WTC11 (cell line): Measurements from ENCODE around the gene NCMAP. TPM values are rescaled to one million over a fixed set of nuclear protein-coding genes. Genes with fewer than 3 reads are reported as not detected.
"Not testable (repeated sequence)": the region's sequence is repeated elsewhere in the genome, so short reads cannot be mapped to it uniquely, and the experiment has no call there.

ENCODE experiments used
- ATAC-seq: fragments of 200-7000 bp; cut with Tn5 transposase; 2 replicates; pipeline ENCODE4 v1.10.0; 2021; ENCODE audit warnings: mild to moderate bottlenecking, moderate library complexity
- CTCF ChIA-PET: fragments of 300-600 bp; sonication (Branson Sonifier 250); formaldehyde crosslinking; loops from one replicate; lab custom pipeline; 2021; ENCODE audit warnings: antibody characterized with exemption; lab: Charles Lee
- POLR2A ChIA-PET: fragments of 350-600 bp; sonication (Branson Sonifier 250); formaldehyde crosslinking; loops from one replicate; lab custom pipeline; 2021; ENCODE audit warnings: antibody characterized with exemption; lab: Charles Lee
- DNase-seq: peaks from one replicate; pipeline ENCODE4 v3.0.0; 2021; ENCODE audit warnings: low spot score
- H3K27ac Mint-ChIP-seq: 2 replicates; pipeline ENCODE4 v1.8.0; 2021; ENCODE audit warnings: mixed read lengths
- H3K27me3 Mint-ChIP-seq: 2 replicates; pipeline ENCODE4 v1.8.0; 2021; ENCODE audit warnings: low read depth, mild to moderate bottlenecking, moderate library complexity, mixed read lengths
- H3K36me3 Mint-ChIP-seq: 2 replicates; pipeline ENCODE4 v1.8.0; 2021; ENCODE audit warnings: mixed read lengths
- H3K4me1 Mint-ChIP-seq: 2 replicates; pipeline ENCODE4 v1.8.0; 2022; ENCODE audit warnings: mixed read lengths
- H3K4me3 Mint-ChIP-seq: 2 replicates; pipeline ENCODE4 v1.8.0; 2021; ENCODE audit warnings: mild to moderate bottlenecking, moderate library complexity, mixed read lengths
- H3K9me3 Mint-ChIP-seq: 2 replicates; pipeline ENCODE4 v1.8.0; 2021; ENCODE audit warnings: mixed read lengths
- ATF1 ChIP-seq: sonication (generic); formaldehyde crosslinking; IDR thresholded peaks from 2 replicates; pipeline ENCODE4 v1.8.1; 2023; ENCODE audit warnings: mild to moderate bottlenecking, moderate library complexity, missing genetic modification reagents
- CREM ChIP-seq: sonication (generic); formaldehyde crosslinking; IDR thresholded peaks from 2 replicates; pipeline ENCODE4 v1.8.1; 2022; ENCODE audit warnings: mild to moderate bottlenecking, missing genetic modification reagents, moderate library complexity
- E2F1 ChIP-seq: sonication (generic); formaldehyde crosslinking; IDR thresholded peaks from 2 replicates; pipeline ENCODE4 v1.8.0; 2022; ENCODE audit warnings: mild to moderate bottlenecking, missing genetic modification reagents
- EMX1 ChIP-seq: fragments of 250-450 bp; sonication (Bioruptor Pico); IDR thresholded peaks from 2 replicates; pipeline ENCODE4 v1.8.0; 2021; ENCODE audit warnings: mild to moderate bottlenecking
- ETV6 ChIP-seq: sonication (generic); formaldehyde crosslinking; IDR thresholded peaks from 2 replicates; pipeline ENCODE4 v1.8.1; 2022; ENCODE audit warnings: mild to moderate bottlenecking, missing genetic modification reagents
- GRHL2 ChIP-seq: fragments of 250-450 bp; sonication (Bioruptor Pico); IDR thresholded peaks from 2 replicates; pipeline ENCODE4 v1.8.0; 2022; ENCODE audit warnings: mild to moderate bottlenecking, moderate library complexity; ENCODE audit not compliant: insufficient replicate concordance, severe bottlenecking
- MLX ChIP-seq: sonication (generic); formaldehyde crosslinking; IDR thresholded peaks from 2 replicates; pipeline ENCODE4 v1.8.1; 2023; ENCODE audit warnings: mild to moderate bottlenecking, missing genetic modification reagents, moderate library complexity
- RORB ChIP-seq: fragments of 250-450 bp; sonication (Bioruptor Pico); IDR thresholded peaks from 2 replicates; pipeline ENCODE4 v1.9.0; 2021; ENCODE audit warnings: mild to moderate bottlenecking
- SMAD3 ChIP-seq: sonication (generic); formaldehyde crosslinking; IDR thresholded peaks from 2 replicates; pipeline ENCODE4 v1.8.0; 2022; ENCODE audit warnings: missing genetic modification reagents, mild to moderate bottlenecking, borderline replicate concordance
- SMAD4 ChIP-seq: sonication (generic); formaldehyde crosslinking; IDR thresholded peaks from 2 replicates; pipeline ENCODE4 v1.8.0; 2022; ENCODE audit warnings: mild to moderate bottlenecking, missing genetic modification reagents
- ZBTB43 ChIP-seq: sonication (generic); formaldehyde crosslinking; IDR thresholded peaks from 2 replicates; pipeline ENCODE4 v1.8.1; 2023; ENCODE audit warnings: mild to moderate bottlenecking, missing genetic modification reagents
- ZNF121 ChIP-seq: sonication (generic); formaldehyde crosslinking; IDR thresholded peaks from 2 replicates; pipeline ENCODE4 v1.8.0; 2023; ENCODE audit warnings: missing genetic modification reagents
- ZNF317 ChIP-seq: sonication (generic); formaldehyde crosslinking; IDR thresholded peaks from 2 replicates; pipeline ENCODE4 v1.8.1; 2023; ENCODE audit warnings: low read depth, mild to moderate bottlenecking, moderate library complexity, missing genetic modification reagents, borderline replicate concordance
- total RNA-seq: library from RNA; stranded (reverse); gene quantifications from 3 replicates; pipeline ENCODE4 v1.2.3, GENCODE V29; 2021
- TF ChIP-seq, protein P1 (sequence below): fragments of 250-450 bp; sonication (Bioruptor Pico); IDR thresholded peaks from 2 replicates; pipeline ENCODE4 v1.9.0; 2021; ENCODE audit warnings: mild to moderate bottlenecking
- TF ChIP-seq, protein P2 (sequence below): sonication (generic); formaldehyde crosslinking; IDR thresholded peaks from 2 replicates; pipeline ENCODE4 v1.8.0; 2022; ENCODE audit warnings: missing genetic modification reagents
- TF ChIP-seq, protein P3 (sequence below): fragments of 250-450 bp; sonication (Bioruptor Pico); IDR thresholded peaks from 2 replicates; pipeline ENCODE4 v2.1.2; 2022; ENCODE audit warnings: mild to moderate bottlenecking, moderate library complexity

The NCMAP gene
- total RNA-seq, 1 experiment from 2014 or later, result 0.26 TPM

GRCh38 chr1:24514946-24515345 lies 40.9 kb upstream of the NCMAP start (continued):
- no peak for TF ChIP-seq SMAD3 (CRISPR knock-in tag)
- TF ChIP-seq ATF1 (CRISPR knock-in tag), result no peak
- no peak for TF ChIP-seq CREM
- TF ChIP-seq E2F1 (CRISPR knock-in tag), result no peak
- TF ChIP-seq ETV6, result no peak
- no peak for TF ChIP-seq ZNF317 (CRISPR knock-in tag)
- TF ChIP-seq GRHL2 (CRISPR knock-in tag), result no peak
- no peak for TF ChIP-seq EMX1 (CRISPR knock-in tag)
- no peak for TF ChIP-seq RORB (CRISPR knock-in tag)
- TF ChIP-seq, protein P1, sequence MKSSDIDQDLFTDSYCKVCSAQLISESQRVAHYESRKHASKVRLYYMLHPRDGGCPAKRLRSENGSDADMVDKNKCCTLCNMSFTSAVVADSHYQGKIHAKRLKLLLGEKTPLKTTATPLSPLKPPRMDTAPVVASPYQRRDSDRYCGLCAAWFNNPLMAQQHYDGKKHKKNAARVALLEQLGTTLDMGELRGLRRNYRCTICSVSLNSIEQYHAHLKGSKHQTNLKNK (CRISPR knock-in tag), result no peak
- TF ChIP-seq SMAD4 (CRISPR knock-in tag), result no peak
- TF ChIP-seq, protein P2, sequence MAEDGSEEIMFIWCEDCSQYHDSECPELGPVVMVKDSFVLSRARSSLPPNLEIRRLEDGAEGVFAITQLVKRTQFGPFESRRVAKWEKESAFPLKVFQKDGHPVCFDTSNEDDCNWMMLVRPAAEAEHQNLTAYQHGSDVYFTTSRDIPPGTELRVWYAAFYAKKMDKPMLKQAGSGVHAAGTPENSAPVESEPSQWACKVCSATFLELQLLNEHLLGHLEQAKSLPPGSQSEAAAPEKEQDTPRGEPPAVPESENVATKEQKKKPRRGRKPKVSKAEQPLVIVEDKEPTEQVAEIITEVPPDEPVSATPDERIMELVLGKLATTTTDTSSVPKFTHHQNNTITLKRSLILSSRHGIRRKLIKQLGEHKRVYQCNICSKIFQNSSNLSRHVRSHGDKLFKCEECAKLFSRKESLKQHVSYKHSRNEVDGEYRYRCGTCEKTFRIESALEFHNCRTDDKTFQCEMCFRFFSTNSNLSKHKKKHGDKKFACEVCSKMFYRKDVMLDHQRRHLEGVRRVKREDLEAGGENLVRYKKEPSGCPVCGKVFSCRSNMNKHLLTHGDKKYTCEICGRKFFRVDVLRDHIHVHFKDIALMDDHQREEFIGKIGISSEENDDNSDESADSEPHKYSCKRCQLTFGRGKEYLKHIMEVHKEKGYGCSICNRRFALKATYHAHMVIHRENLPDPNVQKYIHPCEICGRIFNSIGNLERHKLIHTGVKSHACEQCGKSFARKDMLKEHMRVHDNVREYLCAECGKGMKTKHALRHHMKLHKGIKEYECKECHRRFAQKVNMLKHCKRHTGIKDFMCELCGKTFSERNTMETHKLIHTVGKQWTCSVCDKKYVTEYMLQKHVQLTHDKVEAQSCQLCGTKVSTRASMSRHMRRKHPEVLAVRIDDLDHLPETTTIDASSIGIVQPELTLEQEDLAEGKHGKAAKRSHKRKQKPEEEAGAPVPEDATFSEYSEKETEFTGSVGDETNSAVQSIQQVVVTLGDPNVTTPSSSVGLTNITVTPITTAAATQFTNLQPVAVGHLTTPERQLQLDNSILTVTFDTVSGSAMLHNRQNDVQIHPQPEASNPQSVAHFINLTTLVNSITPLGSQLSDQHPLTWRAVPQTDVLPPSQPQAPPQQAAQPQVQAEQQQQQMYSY, result no peak

GRCh38 chr1:24515671-24516209 lies 40.1 kb upstream of the NCMAP start:
- not testable (repeated sequence) for H3K27me3 Mint-ChIP-seq, H3K9me3 Mint-ChIP-seq, DNase-seq, ATAC-seq, H3K4me1 Mint-ChIP-seq, H3K4me3 Mint-ChIP-seq, H3K36me3 Mint-ChIP-seq
- peak overlapping the region; percentile 58; the same call in 1 of the 2 replicates for H3K27ac Mint-ChIP-seq
- POLR2A ChIA-PET, result interaction anchor here (0.6 kb wide), 2 partner anchors 315 to 1171 kb away, joined by 3 to 5 read pairs; partner anchors contain the start of gene HNRNPR
- CTCF ChIA-PET, result interaction anchor here (1.0 to 2.1 kb wide), 5 partner anchors 11 to 100 kb away, joined by 3 to 9 read pairs (median 6); partner anchors contain the start of gene NIPAL3
- TF ChIP-seq ZNF121 (CRISPR knock-in tag), result 0 out of 2 replicates have a peak, but pooled peaks have one; percentile 17

DNA sequence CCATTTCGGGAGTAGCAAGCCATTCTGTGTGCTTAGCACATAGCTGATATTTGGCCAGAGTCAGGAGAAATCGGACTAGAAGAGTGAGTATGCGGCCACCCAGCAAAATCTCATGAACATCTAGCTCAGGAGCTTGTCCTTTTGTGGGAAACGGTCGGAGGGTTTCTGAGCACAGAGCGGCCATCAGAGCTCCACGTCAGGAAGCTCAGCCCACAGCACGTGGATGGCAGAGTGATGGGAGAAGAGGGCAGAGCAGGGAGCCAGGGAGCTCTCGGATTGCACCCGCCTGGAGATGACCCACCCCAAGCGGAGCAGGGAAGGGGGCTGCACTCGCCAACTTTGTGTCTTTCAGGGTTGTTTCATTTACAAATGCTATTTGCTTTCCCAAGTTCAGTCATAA lies 39.4 kb upstream of the NCMAP start:
- no peak for ATAC-seq
- no peak for TF ChIP-seq ZNF317 (CRISPR knock-in tag)
- Mint-ChIP-seq H3K9me3 (peaks cover 5% of the 10 kb centered on the region), H3K4me3 (no peak overlapping the region), H3K27ac (peak overlapping the region; percentile 87), H3K4me1 (0 out of 2 replicates have a peak, but pooled peaks cover 4% of the 10 kb centered on the region), H3K27me3 (no peaks in the 10 kb centered on the region), H3K36me3 (peaks cover 8% of the 10 kb centered on the region; the same call in 1 of the 2 replicates)
- DNase-seq, result no peak
- CTCF ChIA-PET, result interaction anchor here (1.0 to 2.1 kb wide), 5 partner anchors 10 to 101 kb away, joined by 3 to 9 read pairs (median 6); partner anchors contain the start of gene NIPAL3
- POLR2A ChIA-PET, result no interaction called here

DNA sequence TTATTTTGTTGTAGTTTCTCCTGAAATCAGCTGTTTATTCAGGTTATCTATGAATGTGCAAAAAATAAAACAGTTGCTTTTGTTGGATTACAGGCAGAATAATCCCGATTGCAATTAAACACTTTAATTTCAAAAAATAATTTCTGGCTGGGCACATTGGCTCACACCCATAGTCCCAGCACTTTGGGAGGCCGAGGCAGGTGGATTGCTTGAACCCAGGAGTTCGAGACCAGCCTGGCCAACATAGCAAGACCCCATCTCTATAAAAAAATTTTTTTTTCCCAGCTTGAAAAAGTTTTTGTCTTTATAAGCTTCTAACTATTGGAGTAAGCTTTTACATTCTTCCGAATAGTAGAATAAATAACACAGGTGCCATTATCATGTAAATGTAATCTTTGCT lies 38.0 kb upstream of the NCMAP start:
- ATAC-seq (no peak), DNase-seq (no peak)
- no peaks in the 10 kb centered on the region for H3K27me3 Mint-ChIP-seq
- no peak overlapping the region for H3K4me3 Mint-ChIP-seq
- H3K9me3 Mint-ChIP-seq, result peaks cover 5% of the 10 kb centered on the region
- TF ChIP-seq ZBTB43 (CRISPR knock-in tag) (no peak), MLX (CRISPR knock-in tag) (no peak)
- TF ChIP-seq, protein P3, sequence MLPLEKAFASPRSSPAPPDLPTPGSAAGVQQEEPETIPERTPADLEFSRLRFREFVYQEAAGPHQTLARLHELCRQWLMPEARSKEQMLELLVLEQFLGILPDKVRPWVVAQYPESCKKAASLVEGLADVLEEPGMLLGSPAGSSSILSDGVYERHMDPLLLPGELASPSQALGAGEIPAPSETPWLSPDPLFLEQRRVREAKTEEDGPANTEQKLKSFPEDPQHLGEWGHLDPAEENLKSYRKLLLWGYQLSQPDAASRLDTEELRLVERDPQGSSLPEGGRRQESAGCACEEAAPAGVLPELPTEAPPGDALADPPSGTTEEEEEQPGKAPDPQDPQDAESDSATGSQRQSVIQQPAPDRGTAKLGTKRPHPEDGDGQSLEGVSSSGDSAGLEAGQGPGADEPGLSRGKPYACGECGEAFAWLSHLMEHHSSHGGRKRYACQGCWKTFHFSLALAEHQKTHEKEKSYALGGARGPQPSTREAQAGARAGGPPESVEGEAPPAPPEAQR, result no peak
- H3K36me3 Mint-ChIP-seq, result peaks cover 8% of the 10 kb centered on the region; the same call in 1 of the 2 replicates
- CTCF ChIA-PET, result interaction anchor here (1.6 kb wide), 1 partner anchor 9 kb away, joined by 4 read pairs; no protein-coding TSS in a partner anchor
- no peak overlapping the region for H3K27ac Mint-ChIP-seq
- POLR2A ChIA-PET, result no interaction called here
- H3K4me1 Mint-ChIP-seq, result 0 out of 2 replicates have a peak, but pooled peaks cover 4% of the 10 kb centered on the region

DNA sequence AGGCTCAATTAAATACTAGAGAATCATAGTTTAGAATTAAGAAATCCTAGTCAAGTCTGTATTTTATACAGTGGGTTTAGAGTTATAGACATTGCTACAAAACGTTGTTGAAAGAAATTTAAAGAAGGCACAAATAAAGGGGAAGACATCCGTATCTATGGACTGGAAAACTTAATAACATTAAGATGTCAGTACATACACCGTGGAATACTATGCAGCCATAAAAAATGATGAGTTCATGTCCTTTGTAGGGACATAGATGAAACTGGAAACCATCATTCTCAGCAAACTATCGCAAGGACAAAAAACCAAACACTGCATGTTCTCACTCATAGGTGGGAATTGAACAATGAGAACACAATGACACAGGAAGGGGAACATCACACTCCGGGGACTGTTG lies 35.6 kb upstream of the NCMAP start:
- POLR2A ChIA-PET, CTCF ChIA-PET, H3K27ac Mint-ChIP-seq, H3K36me3 Mint-ChIP-seq, H3K9me3 Mint-ChIP-seq, ATAC-seq, DNase-seq, H3K4me3 Mint-ChIP-seq, H3K27me3 Mint-ChIP-seq, H3K4me1 Mint-ChIP-seq: not testable (repeated sequence)
